ENCODE data around the gene CACNG3.

DNA sequence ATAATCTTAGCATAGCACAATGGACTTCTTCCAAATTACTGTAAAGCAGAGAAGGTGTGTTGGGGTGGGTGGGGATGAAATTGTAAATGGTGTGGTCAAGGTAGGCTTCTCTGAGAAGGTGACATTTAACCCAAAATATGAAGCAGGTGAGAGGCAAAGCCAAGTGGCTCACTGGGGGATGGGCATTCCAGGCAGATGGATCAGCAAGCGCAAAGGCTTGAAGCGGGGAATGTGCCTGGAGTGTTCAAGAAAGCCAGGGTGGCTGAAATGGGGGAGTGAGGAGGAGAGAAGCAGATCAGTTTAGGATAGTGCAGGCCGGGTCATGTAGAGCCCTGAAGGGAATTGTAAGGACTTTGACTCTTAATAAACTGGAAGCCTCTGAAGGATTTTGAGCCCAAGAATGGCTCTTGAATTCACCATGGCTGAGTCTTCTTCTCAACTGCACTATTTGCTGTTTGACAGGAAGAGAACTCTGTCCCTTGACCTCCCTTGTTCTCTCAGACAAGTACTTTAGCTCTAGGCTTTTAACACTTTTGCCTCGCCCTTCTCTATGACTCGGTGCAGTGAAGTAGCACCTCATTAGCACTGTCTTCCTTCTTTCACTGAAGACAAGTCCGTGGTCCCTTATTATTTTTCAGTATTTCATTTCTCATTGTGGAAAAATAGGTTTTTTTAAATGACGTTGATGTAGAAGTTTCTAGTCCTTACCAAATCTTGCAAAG, 14.7 kb downstream of the CACNG3 start:
- TF ChIP-seq, protein P1, sequence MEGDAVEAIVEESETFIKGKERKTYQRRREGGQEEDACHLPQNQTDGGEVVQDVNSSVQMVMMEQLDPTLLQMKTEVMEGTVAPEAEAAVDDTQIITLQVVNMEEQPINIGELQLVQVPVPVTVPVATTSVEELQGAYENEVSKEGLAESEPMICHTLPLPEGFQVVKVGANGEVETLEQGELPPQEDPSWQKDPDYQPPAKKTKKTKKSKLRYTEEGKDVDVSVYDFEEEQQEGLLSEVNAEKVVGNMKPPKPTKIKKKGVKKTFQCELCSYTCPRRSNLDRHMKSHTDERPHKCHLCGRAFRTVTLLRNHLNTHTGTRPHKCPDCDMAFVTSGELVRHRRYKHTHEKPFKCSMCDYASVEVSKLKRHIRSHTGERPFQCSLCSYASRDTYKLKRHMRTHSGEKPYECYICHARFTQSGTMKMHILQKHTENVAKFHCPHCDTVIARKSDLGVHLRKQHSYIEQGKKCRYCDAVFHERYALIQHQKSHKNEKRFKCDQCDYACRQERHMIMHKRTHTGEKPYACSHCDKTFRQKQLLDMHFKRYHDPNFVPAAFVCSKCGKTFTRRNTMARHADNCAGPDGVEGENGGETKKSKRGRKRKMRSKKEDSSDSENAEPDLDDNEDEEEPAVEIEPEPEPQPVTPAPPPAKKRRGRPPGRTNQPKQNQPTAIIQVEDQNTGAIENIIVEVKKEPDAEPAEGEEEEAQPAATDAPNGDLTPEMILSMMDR (IDR thresholded peaks at IDR 0.05) = no peak
- TF ChIP-seq POLR2A (IDR thresholded peaks at IDR 0.05) = no peak
- no peak for TF ChIP-seq POLR2AphosphoS5 (IDR thresholded peaks at IDR 0.05)
